ENCODE data around the gene PYGB. TPM values are rescaled to one million over a fixed set of nuclear protein-coding genes. Genes with fewer than 3 reads are reported as not detected.

Gene PYGB
- total and polyA plus RNA-seq, 5 donors, result 136 to 219 (median 179) TPM

DNA sequence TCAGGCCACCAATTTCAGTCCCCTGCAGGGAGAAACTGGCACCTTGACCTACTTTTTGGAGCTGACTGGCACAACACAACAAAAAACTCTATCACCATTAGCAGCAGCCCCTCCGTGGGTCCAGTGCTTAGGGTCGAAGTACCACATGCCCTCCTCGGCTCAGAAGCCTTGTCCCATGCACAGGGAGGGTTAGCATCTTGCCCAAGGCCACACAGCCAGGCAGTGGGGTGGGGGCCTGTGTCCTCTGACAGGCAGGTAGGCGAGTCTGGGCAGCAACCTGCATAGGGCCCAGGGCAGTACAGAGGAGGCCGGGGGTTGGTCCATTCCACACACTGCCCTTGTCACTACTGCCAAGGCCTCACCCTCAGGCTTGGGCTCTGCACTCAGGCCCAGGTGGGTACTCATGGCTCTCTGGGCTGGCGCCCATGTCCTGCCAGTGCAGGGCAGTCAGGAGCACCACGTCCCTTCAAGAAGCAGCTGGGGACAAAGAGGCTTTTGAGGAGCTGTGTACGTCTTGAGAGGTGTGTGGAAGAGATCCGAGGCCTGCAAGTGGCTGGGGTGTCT, 53.6 kb downstream of the PYGB start:
- H3K27ac ChIP-seq (ENCODE audit: low read length), result peak overlapping the region; percentile 19
- peak; percentile 7 to 15 for ATAC-seq
- peak; percentile 8 to 51 (median 50) for DNase-seq

DNA sequence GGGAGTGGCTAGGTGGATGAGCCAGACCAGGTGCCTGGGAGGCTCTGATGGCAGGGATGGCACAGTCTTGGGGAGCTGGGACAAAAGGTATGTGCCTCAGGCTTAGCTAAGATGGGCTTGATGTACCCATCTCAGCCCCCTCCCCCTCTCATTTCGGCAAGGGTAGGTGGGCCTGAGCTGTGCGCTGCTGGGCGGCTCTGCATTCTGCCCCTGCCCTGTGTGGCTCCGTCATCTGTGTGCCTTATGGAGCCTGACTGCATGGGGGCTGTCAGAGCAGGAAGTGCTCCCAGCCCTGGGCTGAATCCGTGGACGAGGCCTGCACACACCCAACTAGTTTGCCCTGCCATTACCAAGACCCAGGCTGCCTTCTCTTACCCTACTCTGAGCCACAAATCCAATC, 54.7 kb downstream of the PYGB start:
- DNase-seq, result peak; percentile 5 to 51 (median 26)
- WGBS, result 84% methylated on average over 6 of the region's 6 CpGs
- Histone ChIP-seq H3K9me3 (ENCODE audit: control insufficient read depth, low read length) (no peaks in the 10 kb centered on the region), H3K27me3 (ENCODE audit: control insufficient read depth, insufficient read depth) (no peaks in the 10 kb centered on the region), H3K4me1 (ENCODE audit: control insufficient read depth, insufficient read depth, low read length) (peaks cover 2% of the 10 kb centered on the region), H3K27ac (ENCODE audit: low read length) (no peak overlapping the region), H3K4me3 (ENCODE audit: low read length) (no peak overlapping the region)
- intact Hi-C loops (cut with DNase I), result no loop called here
- ATAC-seq, result peak in 1 of 2 donors; percentile 7

More for the DNA sequence above, 53.6 kb downstream of the PYGB start:
- H3K27me3 ChIP-seq (ENCODE audit: control insufficient read depth, insufficient read depth), result no peaks in the 10 kb centered on the region
- H3K9me3 ChIP-seq (ENCODE audit: control insufficient read depth, low read length), result no peaks in the 10 kb centered on the region
- intact Hi-C loops (cut with DNase I), result no loop called here
- H3K4me3 ChIP-seq (ENCODE audit: low read length), result no peak overlapping the region
- 85% methylated on average over 9 of the region's 9 CpGs for WGBS
- H3K4me1 ChIP-seq (ENCODE audit: control insufficient read depth, insufficient read depth, low read length), result peaks cover 2% of the 10 kb centered on the region

DNA sequence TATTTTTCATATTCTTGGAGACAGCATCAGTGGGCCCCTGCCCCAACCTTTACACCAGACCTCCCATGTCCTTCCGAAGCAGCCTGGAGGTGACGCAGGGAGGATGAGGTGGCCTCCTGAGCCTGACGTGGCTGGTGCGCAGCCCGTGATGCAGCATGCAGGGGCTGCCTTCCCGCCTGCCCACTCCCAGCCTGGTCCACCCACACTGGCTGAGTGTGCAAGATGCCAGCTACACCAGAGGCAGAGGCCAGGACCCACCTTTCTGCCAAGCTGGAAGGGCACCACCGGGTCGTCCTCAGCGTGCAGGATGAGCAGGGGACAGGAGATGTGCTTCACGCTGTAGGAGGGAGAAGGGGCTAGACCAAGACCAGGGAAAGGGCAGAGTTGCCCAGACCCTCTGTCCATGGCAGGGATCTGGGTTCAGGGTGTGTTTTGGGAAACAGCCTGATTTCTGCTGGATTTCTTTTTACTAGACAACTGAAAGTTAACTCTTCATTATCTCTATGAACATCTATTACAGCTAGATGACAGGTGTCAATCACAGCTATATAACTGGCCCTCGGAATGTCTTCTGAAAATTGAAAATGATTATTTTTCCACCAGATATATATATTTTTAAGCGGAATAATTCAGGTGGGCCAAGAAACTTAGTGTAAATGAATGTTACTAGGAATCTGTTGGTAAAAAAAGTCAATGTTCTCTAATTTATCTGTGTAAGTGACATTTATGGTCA, 55.6 kb downstream of the PYGB start:
- DNase-seq, result peak; percentile 7 to 52 (median 28)
- 89% methylated on average over 12 of the region's 12 CpGs for WGBS
- Histone ChIP-seq H3K9me3 (ENCODE audit: control insufficient read depth, low read length) (no peaks in the 10 kb centered on the region), H3K27ac (ENCODE audit: low read length) (no peak overlapping the region), H3K4me1 (ENCODE audit: control insufficient read depth, insufficient read depth, low read length) (peaks cover 2% of the 10 kb centered on the region), H3K4me3 (ENCODE audit: low read length) (no peak overlapping the region), H3K27me3 (ENCODE audit: control insufficient read depth, insufficient read depth) (no peaks in the 10 kb centered on the region)
- no peak for ATAC-seq
- intact Hi-C loops (cut with DNase I), result no loop called here

- H3K27ac ChIP-seq (ENCODE audit: low read length), result no peak overlapping the region
- DNase-seq (peak; percentile 4 to 44 (median 24)), ATAC-seq (no peak)
- H3K4me1 ChIP-seq (ENCODE audit: control insufficient read depth, insufficient read depth, low read length), result peaks cover 2% of the 10 kb centered on the region
- 90% methylated on average over 11 of the region's 11 CpGs for WGBS
- no peaks in the 10 kb centered on the region for H3K27me3 ChIP-seq (ENCODE audit: control insufficient read depth, insufficient read depth)
- H3K9me3 ChIP-seq (ENCODE audit: control insufficient read depth, low read length), result no peaks in the 10 kb centered on the region
- intact Hi-C loops (cut with DNase I), result no loop called here
- H3K4me3 ChIP-seq (ENCODE audit: low read length), result no peak overlapping the region
Observed at GRCh38 chr20:25304025-25304549, 56.2 kb downstream of the PYGB start.

- no peak overlapping the region for H3K27ac ChIP-seq (ENCODE audit: low read length)
- ATAC-seq, result no peak
Observed at GRCh38 chr20:25306991-25307903, 59.4 kb downstream of the PYGB start.

GRCh38 chr20:25308083-25308491, 60.2 kb downstream of the PYGB start:
- no peak overlapping the region for H3K27ac ChIP-seq (ENCODE audit: low read length)
- 91% methylated on average over 13 of the region's 13 CpGs for WGBS
- peak; percentile 7 to 41 (median 21) for DNase-seq

More at GRCh38 chr20:25306991-25307903, 59.4 kb downstream of the PYGB start:
- no peak overlapping the region for H3K4me3 ChIP-seq (ENCODE audit: low read length)
- intact Hi-C loops (cut with DNase I), result no loop called here
- peaks cover 17% of the 10 kb centered on the region for H3K4me1 ChIP-seq (ENCODE audit: control insufficient read depth, insufficient read depth, low read length)
- 92% methylated on average over 10 of the region's 10 CpGs for WGBS
- DNase-seq, result peak; percentile 8 to 37 (median 28)
- no peaks in the 10 kb centered on the region for H3K27me3 ChIP-seq (ENCODE audit: control insufficient read depth, insufficient read depth)
- H3K9me3 ChIP-seq (ENCODE audit: control insufficient read depth, low read length), result no peaks in the 10 kb centered on the region

DNA sequence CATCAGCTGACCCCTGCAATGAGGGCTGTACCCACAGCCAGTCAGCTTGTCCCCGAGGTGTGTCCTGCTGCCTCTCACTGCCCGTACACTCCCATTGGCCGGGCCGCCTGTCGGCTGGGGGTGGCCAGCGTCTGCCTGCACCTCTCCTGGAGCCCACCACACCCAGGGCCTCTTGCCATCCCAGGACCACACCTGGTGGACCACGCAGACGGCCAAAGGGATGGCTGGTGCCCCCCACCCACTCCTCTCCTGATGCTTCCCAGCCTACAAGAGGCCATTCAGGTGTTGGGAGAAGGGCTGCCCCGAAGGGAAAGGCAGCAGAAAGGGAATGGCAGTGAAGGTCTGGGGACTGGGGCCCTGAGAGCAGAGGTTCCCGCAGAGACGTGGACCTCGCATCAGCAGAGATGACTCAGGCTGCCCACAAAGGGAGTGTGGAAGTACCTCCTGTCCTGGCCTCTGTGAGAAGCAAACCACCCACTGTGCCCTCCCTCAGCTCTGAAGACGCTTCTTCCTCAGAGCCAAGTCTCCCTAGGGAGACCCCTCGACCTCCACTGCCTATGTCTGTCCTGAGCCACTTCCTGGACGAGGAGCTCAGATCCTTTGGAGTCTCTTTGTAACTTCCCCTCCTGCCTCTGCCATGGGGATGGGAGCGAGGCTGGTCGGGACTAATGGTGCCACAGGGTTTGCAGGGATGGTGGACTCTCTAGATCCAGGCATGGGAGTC, 60.9 kb downstream of the PYGB start:
- Histone ChIP-seq H3K4me3 (ENCODE audit: low read length) (no peak overlapping the region), H3K27me3 (ENCODE audit: control insufficient read depth, insufficient read depth) (no peaks in the 10 kb centered on the region), H3K27ac (ENCODE audit: low read length) (no peak overlapping the region), H3K9me3 (ENCODE audit: control insufficient read depth, low read length) (no peaks in the 10 kb centered on the region), H3K4me1 (ENCODE audit: control insufficient read depth, insufficient read depth, low read length) (peaks cover 17% of the 10 kb centered on the region)
- intact Hi-C loops (cut with DNase I), result no loop called here
- 85% methylated on average over 17 of the region's 17 CpGs for WGBS
- peak; percentile 2 to 20 for ATAC-seq
- DNase-seq, result peak; percentile 5 to 44 (median 36)

More at GRCh38 chr20:25308083-25308491, 60.2 kb downstream of the PYGB start:
- intact Hi-C loops (cut with DNase I), result no loop called here
- ATAC-seq, result no peak
- Histone ChIP-seq H3K9me3 (ENCODE audit: control insufficient read depth, low read length) (no peaks in the 10 kb centered on the region), H3K27me3 (ENCODE audit: control insufficient read depth, insufficient read depth) (no peaks in the 10 kb centered on the region), H3K4me1 (ENCODE audit: control insufficient read depth, insufficient read depth, low read length) (peaks cover 17% of the 10 kb centered on the region), H3K4me3 (ENCODE audit: low read length) (no peak overlapping the region)

GRCh38 chr20:25309395-25310267, 61.7 kb downstream of the PYGB start:
- Histone ChIP-seq H3K4me3 (ENCODE audit: low read length) (no peak overlapping the region), H3K27ac (ENCODE audit: low read length) (peak overlapping the region; percentile 32), H3K4me1 (ENCODE audit: control insufficient read depth, insufficient read depth, low read length) (peaks cover 17% of the 10 kb centered on the region), H3K27me3 (ENCODE audit: control insufficient read depth, insufficient read depth) (no peaks in the 10 kb centered on the region), H3K9me3 (ENCODE audit: control insufficient read depth, low read length) (no peaks in the 10 kb centered on the region)
- DNase-seq, result peak; percentile 57 to 64 (median 61)
- peak; percentile 63 to 82 for ATAC-seq
- intact Hi-C loops (cut with DNase I), result loop anchor here in 1 of 4 donors (10.0 kb wide), 1 partner anchor 75 kb away; no protein-coding TSS in a partner anchor
- 74% methylated on average over 18 of the region's 18 CpGs for WGBS

- ATAC-seq, result peak; percentile 77 to 87
Observed at GRCh38 chr20:25310268-25310920, 62.5 kb downstream of the PYGB start.

More at GRCh38 chr20:25310268-25310920, 62.5 kb downstream of the PYGB start:
- intact Hi-C loops (cut with DNase I), result loop anchor here in 1 of 4 donors (10.0 kb wide), 1 partner anchor 74 kb away; no protein-coding TSS in a partner anchor
- peak in 2 of 3 donors; percentile 27 to 72 for DNase-seq
- 21% methylated on average over 6 of the region's 6 CpGs for WGBS
- Histone ChIP-seq H3K4me3 (ENCODE audit: low read length) (no peak overlapping the region), H3K27ac (ENCODE audit: low read length) (peak overlapping the region; percentile 70), H3K27me3 (ENCODE audit: control insufficient read depth, insufficient read depth) (no peaks in the 10 kb centered on the region), H3K4me1 (ENCODE audit: control insufficient read depth, insufficient read depth, low read length) (peaks cover 17% of the 10 kb centered on the region), H3K9me3 (ENCODE audit: control insufficient read depth, low read length) (no peaks in the 10 kb centered on the region)
